Erythroblast (primary cell): ENCODE data around the gene DEGS1.

Experiments
- GATA1 ChIP-seq: IDR thresholded peaks from 2 replicates; pipeline ENCODE4 v1.6.1; 2011; ENCODE audit warnings: low read depth, mild to moderate bottlenecking, control low read depth, low read length, moderate library complexity
- POLR2A ChIP-seq: IDR thresholded peaks from 2 replicates; pipeline ENCODE4 v1.6.1; 2011; ENCODE audit warnings: mild to moderate bottlenecking, low read length

- no peak for TF ChIP-seq POLR2A
- no peak for TF ChIP-seq GATA1
Measured at GRCh38 chr1:224177356-224177999, 5.6 kb upstream of the DEGS1 start.
